Activated CD4-positive, alpha-beta memory T cell treated with anti-CD3 and anti-CD28 coated beads, Interleukin-2, amount 10 ng/mL, durations not matched to agents 7 days and 5 days (primary cell): ENCODE results near the gene NKX2-3. TPM values are rescaled to one million over a fixed set of nuclear protein-coding genes. Genes with fewer than 3 reads are reported as not detected.
A peak's percentile ranks its signal among the peaks of the same experiment; 100 is the strongest.

Source experiments
- CTCF ChIA-PET: fragments of 350-600 bp; sonication (Branson Sonifier 250); formaldehyde crosslinking; loops from one replicate; lab custom pipeline; 2021; ENCODE audit warnings: antibody characterized with exemption, inconsistent platforms; lab: Charles Lee
- POLR2A ChIA-PET: fragments of 350-600 bp; sonication (Branson Sonifier 250); formaldehyde crosslinking; loops from one replicate; lab custom pipeline; 2021; ENCODE audit warnings: antibody characterized with exemption; lab: Charles Lee
- DNase-seq: peaks from one replicate; pipeline ENCODE4 v3.0.0-alpha.2; 2020
- H3K27ac Mint-ChIP-seq: one replicate; pipeline ENCODE4 v1.8.0; 2021; ENCODE audit warnings: mild to moderate bottlenecking, mixed read lengths
- H3K27me3 Mint-ChIP-seq: one replicate; pipeline ENCODE4 v1.8.0; 2021; ENCODE audit warnings: mixed read lengths
- H3K36me3 Mint-ChIP-seq: one replicate; pipeline ENCODE4 v1.8.0; 2021; ENCODE audit warnings: low read depth, mixed read lengths
- H3K4me1 Mint-ChIP-seq: one replicate; pipeline ENCODE4 v1.8.0; 2021; ENCODE audit warnings: mixed read lengths
- H3K4me3 Mint-ChIP-seq: one replicate; pipeline ENCODE4 v1.8.0; 2021; ENCODE audit warnings: mild to moderate bottlenecking, mixed read lengths
- H3K9me3 Mint-ChIP-seq: one replicate; pipeline ENCODE4 v1.8.0; 2021; ENCODE audit warnings: mixed read lengths
- total RNA-seq, 2 experiments: library from RNA; stranded (reverse); gene quantifications; one replicate each; pipeline ENCODE4 v1.2.3, GENCODE V29; 2021

NKX2-3 gene
- total RNA-seq, 2 experiments from 2014 or later = not detected

DNA sequence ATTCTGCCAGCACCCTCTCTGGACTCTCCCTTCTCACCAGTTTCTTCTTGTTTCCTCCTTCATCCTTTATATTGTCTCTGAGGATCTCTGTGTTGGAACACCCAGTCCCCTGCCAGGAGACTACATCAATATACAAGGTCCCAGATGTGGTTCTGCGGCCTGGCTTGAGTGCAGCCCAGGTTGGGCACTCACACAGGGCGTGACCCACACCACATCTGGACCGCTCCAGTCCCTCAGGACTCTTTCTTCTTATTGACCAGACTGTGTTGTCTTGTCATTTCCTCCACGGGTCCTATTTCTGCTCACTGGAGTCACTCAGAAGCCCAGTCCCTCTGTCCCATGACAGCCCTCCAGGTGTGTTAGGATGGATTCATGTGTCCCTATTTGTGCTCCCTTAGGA lies 26.0 kb downstream of the NKX2-3 start:
- CTCF ChIA-PET = interaction anchor here (0.9 to 5.5 kb wide), 12 partner anchors 10 to 155 kb away, joined by 3 to 28 read pairs (median 4); partner anchors contain the start of genes ENTPD7 and GOT1
- Mint-ChIP-seq H3K4me3 (no peak overlapping the region), H3K27me3 (peaks cover 51% of the 10 kb centered on the region), H3K36me3 (no peaks in the 10 kb centered on the region), H3K27ac (no peak overlapping the region), H3K9me3 (no peaks in the 10 kb centered on the region), H3K4me1 (peaks cover 25% of the 10 kb centered on the region)
- no peak for DNase-seq
- POLR2A ChIA-PET = no interaction called here

DNA sequence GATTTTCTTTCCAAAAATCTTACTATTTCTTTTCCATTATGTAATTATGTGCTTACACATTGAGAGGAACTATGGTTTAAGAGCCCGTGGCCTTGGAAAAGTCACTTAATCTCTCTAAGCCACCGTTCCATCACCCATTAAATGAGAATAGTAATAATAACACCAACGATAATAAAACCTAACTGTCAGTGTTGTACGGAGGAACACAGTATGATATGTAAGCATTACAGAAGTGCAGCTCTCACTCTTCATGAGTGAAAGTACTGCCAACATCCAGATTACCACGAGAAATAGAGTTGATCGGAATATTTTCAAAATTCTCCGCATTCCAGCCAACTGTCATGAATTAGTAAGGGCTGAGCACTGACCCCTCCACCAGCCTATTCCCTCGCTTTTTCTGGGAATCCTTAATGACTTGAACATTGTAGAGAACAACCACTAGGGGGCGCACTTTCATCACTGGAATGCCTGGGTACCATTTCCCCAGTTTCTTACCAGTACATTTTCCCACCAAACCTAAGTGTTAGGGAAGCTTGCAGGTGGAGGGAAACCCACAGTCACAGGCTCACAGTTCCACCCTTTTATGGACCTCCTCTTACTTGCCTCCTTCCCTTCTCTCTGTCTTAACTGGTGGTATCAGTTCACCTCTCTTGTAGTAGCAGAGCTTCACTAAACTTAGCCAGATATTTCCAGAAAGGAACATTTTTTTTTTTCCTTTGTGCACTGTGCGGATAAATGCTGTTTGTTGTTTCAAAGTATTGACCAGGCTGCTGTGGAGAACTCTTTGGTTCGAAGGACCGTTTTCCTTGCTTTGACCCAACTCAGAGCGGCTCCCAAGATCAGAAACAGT lies 27.8 kb downstream of the NKX2-3 start:
- peak; percentile 37 for DNase-seq
- POLR2A ChIA-PET = interaction anchor here (0.8 kb wide), 1 partner anchor 47 kb away, joined by 3 read pairs; no protein-coding TSS in a partner anchor
- H3K4me3 Mint-ChIP-seq = no peak overlapping the region
- H3K27ac Mint-ChIP-seq = no peak overlapping the region
- no peaks in the 10 kb centered on the region for H3K36me3 Mint-ChIP-seq
- H3K4me1 Mint-ChIP-seq = peaks cover 15% of the 10 kb centered on the region
- H3K9me3 Mint-ChIP-seq = no peaks in the 10 kb centered on the region
- CTCF ChIA-PET = interaction anchor here (0.6 to 5.5 kb wide), 16 partner anchors 9 to 153 kb away, joined by 3 to 28 read pairs (median 4); partner anchors contain the start of genes ENTPD7 and GOT1
- peaks cover 38% of the 10 kb centered on the region for H3K27me3 Mint-ChIP-seq

DNA sequence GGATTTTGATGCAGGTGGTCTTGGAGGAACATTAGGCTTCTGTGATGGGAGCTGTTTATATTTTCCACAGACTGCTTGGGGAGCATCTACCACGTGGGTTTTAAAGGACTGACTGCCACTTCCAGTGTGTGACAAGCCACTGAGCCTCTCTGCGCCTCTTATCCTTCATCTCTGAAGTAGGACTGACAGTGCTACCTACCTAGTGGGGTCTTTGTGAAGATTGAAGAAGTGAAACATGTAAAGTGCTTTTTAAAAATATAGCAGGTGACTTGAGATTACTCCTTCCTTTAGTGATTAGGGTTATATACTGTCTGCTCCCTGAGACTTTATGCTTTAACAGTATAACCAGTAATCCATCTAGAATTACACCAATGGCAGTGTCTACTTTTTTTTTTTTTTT lies 29.9 kb downstream of the NKX2-3 start:
- no peaks in the 10 kb centered on the region for H3K9me3 Mint-ChIP-seq
- CTCF ChIA-PET = no interaction called here
- no peak overlapping the region for H3K4me3 Mint-ChIP-seq
- H3K27ac Mint-ChIP-seq = no peak overlapping the region
- POLR2A ChIA-PET = no interaction called here
- DNase-seq = no peak
- peaks cover 45% of the 10 kb centered on the region for H3K27me3 Mint-ChIP-seq
- no peaks in the 10 kb centered on the region for H3K4me1 Mint-ChIP-seq
- no peaks in the 10 kb centered on the region for H3K36me3 Mint-ChIP-seq

DNA sequence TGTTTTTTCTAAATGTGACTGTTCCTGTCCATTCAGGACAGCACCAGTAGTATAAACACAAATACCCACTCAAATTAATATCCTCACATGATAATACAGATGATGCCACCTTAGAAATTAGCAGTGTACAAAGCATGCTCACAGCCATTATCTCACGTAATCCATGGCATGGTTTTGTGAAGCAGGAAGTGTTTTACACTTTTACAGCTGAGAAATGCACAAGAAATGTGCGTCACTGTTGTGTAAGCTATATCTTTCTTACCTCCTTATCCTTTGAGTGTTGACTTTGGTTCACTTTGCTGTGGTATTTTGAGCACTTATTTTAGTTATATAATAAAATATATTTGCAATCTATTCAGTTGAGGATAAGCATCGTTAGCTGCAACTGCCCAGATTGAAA lies 31.6 kb downstream of the NKX2-3 start:
- Mint-ChIP-seq H3K4me3 (no peak overlapping the region), H3K27me3 (peaks cover 45% of the 10 kb centered on the region), H3K4me1 (no peaks in the 10 kb centered on the region), H3K27ac (no peak overlapping the region), H3K36me3 (no peaks in the 10 kb centered on the region), H3K9me3 (no peaks in the 10 kb centered on the region)
- ChIA-PET POLR2A (no interaction called here), CTCF (interaction anchor here (0.5 to 1.4 kb wide), 4 partner anchors 21 to 147 kb away, joined by 3 to 4 read pairs (median 3); no protein-coding TSS in a partner anchor)
- DNase-seq = no peak

DNA sequence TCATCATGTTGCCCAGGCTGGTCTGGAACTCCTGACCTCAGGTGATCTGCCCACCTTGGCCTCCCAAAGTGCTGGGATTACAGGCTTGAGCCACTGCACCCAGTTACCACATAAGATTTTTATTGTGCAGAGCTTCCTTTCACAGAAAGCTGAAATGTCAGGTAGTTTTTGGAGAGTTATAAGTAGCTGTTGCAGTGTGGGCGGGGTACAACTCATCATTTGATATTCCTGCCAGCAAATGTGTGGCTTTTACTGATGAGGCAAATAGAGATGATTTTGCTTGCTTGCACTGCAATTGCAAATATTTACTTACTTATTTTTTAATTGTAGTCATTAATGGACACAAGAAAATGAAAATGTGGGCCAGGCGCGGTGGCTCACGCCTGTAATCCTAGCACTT lies 32.4 kb downstream of the NKX2-3 start:
- CTCF ChIA-PET = no interaction called here
- Mint-ChIP-seq H3K4me3 (no peak overlapping the region), H3K4me1 (no peaks in the 10 kb centered on the region), H3K27ac (no peak overlapping the region), H3K9me3 (no peaks in the 10 kb centered on the region), H3K27me3 (peaks cover 45% of the 10 kb centered on the region), H3K36me3 (no peaks in the 10 kb centered on the region)
- POLR2A ChIA-PET = no interaction called here
- no peak for DNase-seq

DNA sequence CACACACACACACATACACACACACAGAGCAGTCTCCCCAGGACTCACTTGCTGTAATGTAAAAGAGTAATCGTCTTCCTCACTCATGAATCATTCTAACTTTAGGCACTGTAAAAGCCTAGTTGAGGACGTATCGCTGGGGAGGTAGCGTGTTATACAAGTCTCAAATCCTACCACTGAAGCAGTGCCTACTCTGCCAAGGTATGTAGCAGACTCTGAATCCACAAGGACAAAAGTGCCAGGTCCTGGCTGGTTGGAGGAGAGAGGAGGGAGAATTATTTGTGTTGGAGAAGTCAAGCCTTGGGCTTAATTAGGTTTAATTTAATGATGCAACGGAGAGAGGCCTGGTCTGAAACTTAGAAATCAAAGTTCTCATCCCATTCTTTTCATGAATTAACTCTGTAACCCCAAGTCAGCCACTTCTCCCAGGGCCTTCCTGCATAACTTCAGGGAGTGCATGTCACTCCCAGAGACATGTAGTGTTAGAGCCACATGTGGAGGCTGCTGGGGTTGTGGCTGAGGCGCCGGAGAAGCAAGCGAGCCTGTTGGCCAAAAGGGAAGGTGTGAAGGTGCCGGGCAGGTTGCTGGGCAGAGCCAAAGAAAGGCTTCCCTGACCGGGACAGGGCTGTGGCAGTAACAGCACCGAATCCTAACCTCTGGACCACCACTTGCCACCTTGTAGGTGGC lies 36.7 kb downstream of the NKX2-3 start:
- Mint-ChIP-seq H3K36me3 (no peaks in the 10 kb centered on the region), H3K4me1 (no peaks in the 10 kb centered on the region), H3K9me3 (no peaks in the 10 kb centered on the region), H3K27ac (no peak overlapping the region), H3K27me3 (peaks cover 24% of the 10 kb centered on the region), H3K4me3 (no peak overlapping the region)
- ChIA-PET CTCF (interaction anchor here (1.1 kb wide), 1 partner anchor 10 kb away, joined by 4 read pairs; no protein-coding TSS in a partner anchor), POLR2A (no interaction called here)
- DNase-seq = no peak

DNA sequence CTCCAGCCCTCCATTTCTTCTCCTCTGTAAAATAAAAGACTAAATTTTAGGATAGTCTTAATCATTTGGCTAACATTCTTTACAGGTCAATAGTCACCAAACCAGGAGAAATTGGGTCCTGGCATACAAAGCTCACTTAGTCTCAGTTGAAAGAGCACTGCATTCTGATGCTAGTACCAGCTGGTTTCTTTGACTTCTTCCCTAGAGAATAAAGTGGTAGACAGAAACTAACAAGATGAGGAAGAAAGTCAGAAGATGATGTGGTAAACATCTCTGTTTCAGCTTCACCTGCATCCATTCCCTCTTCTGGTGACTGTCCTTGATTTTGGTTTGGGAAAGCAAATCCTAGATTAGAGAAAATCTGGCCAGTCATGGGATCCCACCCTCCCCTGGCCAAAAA lies 37.2 kb downstream of the NKX2-3 start:
- H3K27ac Mint-ChIP-seq = no peak overlapping the region
- no peak for DNase-seq
- H3K9me3 Mint-ChIP-seq = no peaks in the 10 kb centered on the region
- ChIA-PET POLR2A (no interaction called here), CTCF (interaction anchor here (1.1 kb wide), 1 partner anchor 10 kb away, joined by 4 read pairs; no protein-coding TSS in a partner anchor)
- H3K4me1 Mint-ChIP-seq = no peaks in the 10 kb centered on the region
- H3K36me3 Mint-ChIP-seq = no peaks in the 10 kb centered on the region
- H3K4me3 Mint-ChIP-seq = no peak overlapping the region
- H3K27me3 Mint-ChIP-seq = peaks cover 22% of the 10 kb centered on the region

DNA sequence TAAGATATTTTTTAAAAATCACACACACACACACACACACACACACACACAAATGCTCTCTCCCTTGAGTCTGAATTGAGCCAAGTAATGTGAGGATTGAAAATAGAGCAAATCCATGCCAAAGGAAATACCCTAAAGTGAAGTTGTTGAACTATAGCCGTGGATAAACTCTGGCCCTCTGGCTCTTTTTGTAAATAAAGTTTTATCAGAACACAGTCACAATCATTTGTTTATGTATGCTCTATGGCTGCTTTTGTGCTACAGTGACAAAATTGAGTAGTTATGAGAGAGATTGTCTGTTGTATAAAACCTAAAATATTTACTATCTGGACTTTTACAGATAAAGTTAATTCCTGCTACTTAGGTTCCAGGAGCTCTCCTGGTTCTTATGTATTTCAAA lies 39.1 kb downstream of the NKX2-3 start:
- no peaks in the 10 kb centered on the region for H3K36me3 Mint-ChIP-seq
- H3K27ac Mint-ChIP-seq = no peak overlapping the region
- no peaks in the 10 kb centered on the region for H3K4me1 Mint-ChIP-seq
- no peak for DNase-seq
- POLR2A ChIA-PET = no interaction called here
- no peak overlapping the region for H3K4me3 Mint-ChIP-seq
- H3K9me3 Mint-ChIP-seq = no peaks in the 10 kb centered on the region
- peaks cover 16% of the 10 kb centered on the region for H3K27me3 Mint-ChIP-seq
- CTCF ChIA-PET = interaction anchor here (0.8 kb wide), 1 partner anchor 11 kb away, joined by 3 read pairs; no protein-coding TSS in a partner anchor

DNA sequence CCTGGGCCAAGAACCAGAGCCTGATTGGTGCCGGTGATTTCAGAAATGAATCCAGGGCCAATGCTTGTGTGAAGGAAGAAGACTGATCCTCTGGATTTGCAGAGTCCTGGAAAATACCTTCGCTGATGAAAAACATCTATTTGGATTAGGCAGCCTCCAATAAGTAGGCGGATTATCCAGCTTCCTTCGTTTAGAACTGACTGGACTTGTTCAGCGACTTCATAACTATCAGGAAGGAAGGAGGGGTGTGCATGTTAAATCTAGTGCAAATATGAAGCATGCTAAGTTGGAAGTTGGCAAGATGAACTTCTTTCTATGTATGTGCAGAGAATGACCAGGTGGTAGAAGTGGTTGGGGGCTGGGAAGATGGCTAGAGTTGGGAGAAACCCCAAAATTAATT lies 41.0 kb downstream of the NKX2-3 start:
- H3K27me3 Mint-ChIP-seq = peaks cover 10% of the 10 kb centered on the region
- H3K9me3 Mint-ChIP-seq = no peaks in the 10 kb centered on the region

DNA sequence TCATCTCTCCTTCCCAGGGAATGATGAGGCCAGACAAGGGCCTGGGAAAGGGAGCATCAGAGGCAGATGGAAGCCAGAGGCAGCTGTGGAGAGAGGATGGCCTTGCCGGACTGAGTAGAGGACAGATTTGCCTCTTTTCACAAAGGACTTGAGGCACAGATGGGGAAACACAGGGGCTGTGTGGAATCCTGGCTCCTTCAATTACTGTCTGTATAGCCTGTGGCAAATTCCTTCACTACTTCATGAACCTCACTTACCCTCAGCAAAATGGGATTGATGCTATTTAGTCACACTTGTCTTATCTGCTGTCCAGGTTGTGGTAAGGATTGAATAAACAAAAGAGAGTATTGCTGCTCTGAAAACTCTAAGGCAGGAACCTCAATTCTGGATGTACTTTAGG lies 47.2 kb downstream of the NKX2-3 start:
- no peaks in the 10 kb centered on the region for H3K36me3 Mint-ChIP-seq
- H3K9me3 Mint-ChIP-seq = no peaks in the 10 kb centered on the region
- ChIA-PET POLR2A (no interaction called here), CTCF (no interaction called here)
- no peaks in the 10 kb centered on the region for H3K4me1 Mint-ChIP-seq
- H3K27ac Mint-ChIP-seq = no peak overlapping the region
- H3K4me3 Mint-ChIP-seq = no peak overlapping the region
- H3K27me3 Mint-ChIP-seq = peaks cover 6% of the 10 kb centered on the region
- DNase-seq = no peak

More for the DNA sequence above, 41.0 kb downstream of the NKX2-3 start:
- Mint-ChIP-seq H3K4me1 (no peaks in the 10 kb centered on the region), H3K36me3 (no peaks in the 10 kb centered on the region), H3K27ac (no peak overlapping the region), H3K4me3 (no peak overlapping the region)
- CTCF ChIA-PET = interaction anchor here (0.9 to 1.1 kb wide), 2 partner anchors 16 to 138 kb away, joined by 3 to 5 read pairs; no protein-coding TSS in a partner anchor
- DNase-seq = no peak
- POLR2A ChIA-PET = no interaction called here

DNA sequence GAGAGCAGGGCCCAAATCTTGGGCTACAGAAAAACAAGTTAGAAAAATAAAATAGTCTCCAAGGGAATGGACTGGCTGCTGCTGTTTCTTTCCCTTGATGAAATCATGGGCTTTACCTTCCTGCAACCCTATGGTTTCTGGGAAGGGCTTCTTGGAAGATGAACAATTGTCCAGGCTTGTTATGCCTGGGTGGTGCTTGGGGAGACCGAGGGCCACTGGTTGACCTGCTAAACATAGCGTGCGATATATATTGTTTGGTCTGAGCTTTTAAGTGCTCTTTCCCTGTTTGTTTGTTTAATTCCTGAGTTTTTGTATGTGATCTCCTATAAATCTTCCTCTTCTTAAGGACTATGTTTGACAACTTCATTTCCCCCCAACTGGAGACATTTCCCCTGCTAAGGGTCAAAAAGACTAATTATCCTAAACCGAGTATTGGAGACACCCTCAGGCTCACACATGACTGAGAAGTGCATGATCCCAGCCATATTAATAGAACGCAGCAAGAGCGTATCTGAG lies 49.6 kb downstream of the NKX2-3 start:
- Mint-ChIP-seq H3K4me3 (no peak overlapping the region), H3K36me3 (no peaks in the 10 kb centered on the region), H3K9me3 (no peaks in the 10 kb centered on the region), H3K27ac (no peak overlapping the region), H3K4me1 (no peaks in the 10 kb centered on the region), H3K27me3 (peaks cover 9% of the 10 kb centered on the region)
- no peak for DNase-seq
- ChIA-PET POLR2A (no interaction called here), CTCF (no interaction called here)

DNA sequence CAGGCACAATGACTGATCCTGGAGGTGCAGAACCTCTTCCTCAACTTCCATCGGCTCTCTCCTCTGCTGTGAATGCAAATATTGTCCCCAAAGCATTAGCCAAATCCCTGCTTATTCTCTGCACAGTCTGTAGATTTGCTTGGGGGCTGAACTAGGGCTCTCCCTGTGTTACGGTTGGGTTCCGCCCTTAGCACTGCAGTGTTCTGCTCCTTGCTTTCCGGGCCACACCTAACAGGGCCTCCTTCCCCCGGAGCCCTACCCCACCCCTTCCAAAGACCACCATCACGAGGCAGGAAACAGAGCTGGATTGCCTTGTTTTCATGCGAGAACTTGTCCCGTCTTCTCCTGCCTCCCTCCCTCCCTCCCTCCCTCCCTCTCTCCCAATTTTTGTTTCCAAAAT lies 50.9 kb downstream of the NKX2-3 start:
- no peak overlapping the region for H3K27ac Mint-ChIP-seq
- H3K4me1 Mint-ChIP-seq = no peaks in the 10 kb centered on the region
- no peak for DNase-seq
- no peak overlapping the region for H3K4me3 Mint-ChIP-seq
- H3K36me3 Mint-ChIP-seq = no peaks in the 10 kb centered on the region
- H3K27me3 Mint-ChIP-seq = peaks cover 15% of the 10 kb centered on the region
- H3K9me3 Mint-ChIP-seq = no peaks in the 10 kb centered on the region
- ChIA-PET CTCF (no interaction called here), POLR2A (no interaction called here)
